RPMI7951 (cell line): ENCODE data around the gene DDX47. TPM values are rescaled to one million over a fixed set of nuclear protein-coding genes. Genes with fewer than 3 reads are reported as not detected.

Experiments
- DNase-seq: peaks from one replicate; pipeline ENCODE4 v3.0.0-alpha.2; 2012; ENCODE audit warnings: low read depth
- total RNA-seq: library from RNA; depleted of rRNA; stranded (reverse); fragments of >200 nt; shearing (Covaris generic); gene quantifications from 2 replicates; pipeline ENCODE4 v1.2.3, GENCODE V29; 2014; rRNA removed

The DDX47 gene
- total RNA-seq, result 75.4 and 86.6 TPM in 2 replicates

DNA sequence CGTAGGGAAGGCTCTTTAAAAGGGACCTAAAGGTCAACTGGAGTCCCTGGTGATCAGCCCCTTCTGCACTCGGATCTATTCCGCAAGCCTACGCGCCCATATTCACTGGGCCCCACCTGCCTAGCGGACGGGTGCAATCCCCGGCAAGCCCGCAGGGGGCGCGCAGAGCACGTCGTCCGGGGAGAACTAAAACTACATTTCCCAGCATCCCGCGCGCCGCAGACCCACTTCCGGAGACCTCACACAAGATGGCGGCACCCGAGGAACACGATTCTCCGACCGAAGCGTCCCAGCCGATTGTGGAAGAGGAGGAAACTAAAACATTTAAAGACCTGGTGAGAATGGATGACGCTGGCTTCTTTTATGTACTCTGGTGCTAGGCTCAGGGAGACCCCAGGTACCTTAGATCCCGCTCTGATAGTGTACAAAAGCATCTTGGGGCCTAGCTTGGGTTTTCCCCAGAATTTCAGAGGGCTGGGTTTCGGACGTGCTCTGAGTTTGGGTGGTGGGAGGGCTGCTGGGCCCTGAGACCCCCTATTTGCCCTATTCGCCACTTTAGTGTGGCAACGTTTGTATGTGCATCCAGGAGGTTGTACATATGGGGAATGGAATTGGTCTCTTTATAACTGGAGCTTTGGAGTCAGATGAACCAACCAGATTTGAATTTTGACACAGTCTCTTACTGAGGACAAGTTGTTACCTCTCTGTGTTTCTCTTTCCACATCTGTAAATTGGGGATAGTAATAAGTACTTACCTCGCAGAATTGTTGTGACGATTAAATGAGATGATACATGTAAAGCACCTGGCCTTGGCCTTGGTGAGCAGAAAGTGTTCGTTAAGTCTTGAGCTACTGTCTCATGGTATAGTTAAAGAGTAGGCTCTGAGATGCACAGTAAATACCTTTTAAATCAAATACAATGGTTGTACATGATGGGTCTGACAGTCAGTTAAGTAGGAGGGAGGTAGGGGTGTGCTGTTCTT, at the start of gene DDX47:
TSS of gene DDX47 (plus strand) at position 227 of the 982 bp plus-strand sequence. CDS start at position 249, 22 bp downstream.
- peak; percentile 82 for DNase-seq

DNA sequence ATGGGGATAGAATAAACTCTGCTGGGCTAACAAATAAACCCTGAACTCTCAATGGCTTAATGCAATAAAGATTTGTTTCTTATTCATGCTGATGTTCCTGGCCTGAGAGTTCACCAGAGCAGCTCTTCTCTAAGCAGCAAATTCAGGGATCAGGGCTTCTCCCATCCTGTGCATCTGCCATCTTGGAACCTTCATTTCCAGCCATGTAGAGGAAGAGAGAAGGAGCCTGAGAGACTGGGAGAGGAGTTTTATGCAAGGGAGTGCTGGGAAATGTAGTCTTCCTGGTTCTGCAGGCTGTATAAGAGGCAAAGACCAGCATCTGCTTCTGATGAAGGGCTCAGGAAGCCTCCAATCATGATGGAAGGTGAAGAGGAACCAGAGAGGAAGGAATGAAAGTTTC, 48.3 kb upstream of the DDX47 start:
- DNase-seq, result no peak

DNA sequence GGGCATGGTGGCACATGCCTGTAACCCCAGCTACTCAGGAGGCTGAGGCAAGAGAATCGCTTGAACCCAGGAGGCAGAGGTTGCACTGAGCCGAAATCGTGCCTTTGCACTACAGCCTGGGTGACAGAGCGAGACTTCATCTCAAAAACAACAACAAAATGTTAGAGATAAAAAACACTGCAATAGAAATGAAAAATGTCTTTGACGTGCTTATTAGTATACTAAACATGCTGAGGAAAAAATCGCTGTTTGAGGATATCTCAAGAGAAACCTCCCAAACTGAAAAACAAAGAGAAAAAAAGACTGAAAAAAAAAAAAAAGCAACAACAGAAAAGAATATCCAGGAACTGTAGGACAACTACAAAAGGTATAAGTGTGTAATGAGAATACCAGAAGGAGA, 42.9 kb upstream of the DDX47 start:
- no peak for DNase-seq

DNA sequence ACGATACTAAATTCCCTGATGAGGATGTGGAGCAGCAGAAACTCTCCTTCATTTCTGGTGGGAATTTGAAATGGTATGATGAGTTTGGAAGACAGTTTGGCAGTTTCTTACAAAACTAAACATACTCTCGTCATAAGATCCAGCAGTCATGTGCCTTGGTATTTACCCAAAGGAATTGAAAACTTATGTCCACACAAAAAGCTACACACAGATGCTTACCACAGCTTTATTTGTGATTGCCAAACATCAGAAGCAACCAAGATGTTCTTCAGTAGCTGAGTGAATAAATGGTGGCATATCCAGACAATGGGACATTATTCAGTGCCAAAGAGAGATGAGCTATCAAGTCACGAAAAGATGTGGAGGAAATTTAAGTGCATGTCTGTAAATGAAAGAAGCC, 38.4 kb upstream of the DDX47 start:
- no peak for DNase-seq

DNA sequence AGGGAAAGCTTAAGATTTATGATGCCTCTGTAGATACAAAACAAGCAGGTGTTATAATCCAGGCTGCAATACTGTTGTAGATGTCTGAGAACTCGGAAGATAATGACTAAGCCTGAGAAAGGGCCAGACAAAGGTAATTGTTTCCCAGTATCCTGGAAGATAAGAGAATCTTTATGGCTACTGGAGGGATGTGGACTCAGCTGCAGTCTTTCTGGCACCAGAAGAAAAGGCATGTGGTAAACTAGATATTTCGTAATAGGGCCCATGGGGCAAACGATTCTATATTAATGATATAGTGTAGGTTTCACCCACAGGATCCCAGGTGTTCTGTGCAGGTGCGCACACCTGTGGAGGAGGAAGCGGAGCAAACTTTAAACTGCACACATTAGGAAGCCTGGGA, 36.9 kb upstream of the DDX47 start:
- DNase-seq, result peak; percentile 30

DNA sequence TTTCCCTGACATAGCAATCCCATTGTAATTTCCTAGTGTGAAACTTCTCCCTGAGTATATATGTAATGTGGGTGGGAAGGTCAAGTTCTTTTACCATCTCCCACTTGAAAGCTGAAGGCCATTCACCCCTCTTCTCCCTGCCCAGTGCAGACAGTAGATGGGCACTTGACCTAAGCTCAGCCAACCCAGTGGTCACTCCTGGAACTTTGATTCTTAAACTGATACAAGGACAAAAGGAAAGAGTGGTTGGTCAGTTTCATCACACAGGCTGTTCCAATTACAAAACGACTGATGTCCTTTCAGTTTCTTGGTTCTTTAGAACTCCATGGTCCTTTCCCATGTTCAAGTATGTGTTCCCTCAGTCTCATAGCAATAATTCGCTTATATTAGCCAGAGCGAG, 36.1 kb upstream of the DDX47 start:
- no peak for DNase-seq

DNA sequence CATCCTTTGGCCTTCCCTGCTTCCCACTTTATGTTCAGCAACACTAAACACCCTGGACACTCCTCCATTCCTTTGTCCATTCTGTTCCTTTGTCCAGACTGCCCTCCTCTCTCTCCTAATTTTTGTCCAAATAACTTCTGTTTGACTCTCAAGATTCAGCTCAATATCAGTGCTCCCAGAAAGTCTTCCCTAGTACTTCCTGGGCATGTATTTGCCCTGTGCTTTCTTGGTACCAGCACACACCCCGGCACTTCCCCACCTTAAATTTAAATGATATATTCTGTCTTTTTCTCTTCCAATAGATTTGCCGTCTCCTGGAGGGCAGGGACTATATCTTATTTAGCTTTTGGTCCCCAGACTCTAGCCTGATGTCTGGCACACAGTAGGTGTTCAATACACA, 34.1 kb upstream of the DDX47 start:
- no peak for DNase-seq

DNA sequence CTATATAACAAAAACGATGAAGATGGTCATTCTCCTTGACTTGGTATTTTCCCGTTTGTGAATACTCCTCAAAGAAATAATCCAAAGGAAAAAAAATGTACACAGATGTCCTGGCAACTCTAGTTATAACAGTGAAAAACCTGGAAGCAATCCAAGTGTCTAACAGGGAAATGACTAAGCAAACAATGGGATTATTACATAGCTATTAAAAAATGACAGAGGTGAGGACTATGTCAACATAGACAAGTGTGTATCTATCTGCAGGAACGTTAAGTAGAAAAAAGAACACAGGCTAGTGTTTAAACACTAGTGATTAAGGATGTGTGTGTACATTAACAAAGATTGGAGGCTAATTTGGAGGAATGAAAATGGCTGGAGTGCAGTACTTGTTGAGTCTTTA, 33.6 kb upstream of the DDX47 start:
- DNase-seq, result peak; percentile 81

DNA sequence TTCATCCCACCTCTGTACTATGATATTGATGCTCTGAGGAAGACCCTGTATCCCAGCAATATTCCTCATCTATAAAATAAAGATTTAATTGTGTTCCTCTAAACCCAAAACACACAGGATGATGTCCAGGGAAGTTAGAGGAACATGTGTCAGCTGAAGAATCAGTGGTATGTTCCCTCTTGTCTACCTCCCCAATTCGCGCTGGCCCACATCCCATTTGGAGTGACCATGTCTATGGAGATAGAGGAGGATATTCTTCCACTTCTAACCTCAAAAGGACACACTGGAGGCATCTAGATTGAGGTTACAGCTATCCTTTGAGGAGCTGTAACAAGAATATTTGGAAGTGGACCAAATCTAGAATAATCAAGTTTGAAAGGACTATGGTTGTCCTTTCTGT, 29.0 kb upstream of the DDX47 start:
- no peak for DNase-seq

DNA sequence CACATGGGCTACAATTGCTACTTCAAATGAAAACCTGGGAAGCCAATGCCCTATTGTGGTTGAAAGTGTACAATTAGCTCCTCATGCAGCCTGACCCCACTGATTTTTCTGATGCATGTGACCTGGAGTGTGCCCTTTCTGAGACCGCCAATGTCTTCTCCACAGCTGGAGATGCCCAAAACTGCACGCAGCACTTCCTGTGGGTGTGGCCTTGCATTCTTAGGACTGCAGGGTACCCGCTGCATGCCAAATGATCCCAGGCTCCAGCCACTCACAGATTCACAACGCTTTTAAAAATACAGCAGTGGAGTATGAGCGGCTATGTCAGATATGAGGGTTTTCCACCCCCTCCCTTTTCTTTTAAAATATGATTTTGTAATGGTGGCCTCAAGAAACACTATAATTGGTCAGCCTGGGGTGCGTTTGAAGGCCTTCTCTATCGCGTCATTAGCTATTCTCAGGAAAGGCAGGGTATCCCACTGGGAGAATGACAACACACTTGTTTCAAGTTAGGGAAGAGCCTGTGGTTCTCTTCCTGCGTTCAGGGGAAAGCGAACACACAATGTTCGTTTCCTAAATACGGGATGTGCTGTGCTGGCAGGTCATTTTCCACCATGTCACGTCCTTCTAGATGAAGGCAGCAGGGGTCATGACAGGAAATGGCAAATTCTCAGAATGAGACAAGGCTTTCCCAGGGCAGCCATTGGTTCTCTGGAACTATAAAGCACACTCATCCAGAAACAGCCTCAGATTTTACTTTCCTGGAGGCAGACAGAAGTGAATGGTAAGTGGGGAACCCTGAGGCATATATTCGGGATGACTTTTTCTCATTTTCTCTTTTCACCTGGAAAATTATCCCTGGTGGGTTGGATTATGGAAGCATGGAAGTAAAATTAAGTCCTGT, 28.0 kb upstream of the DDX47 start, which contains the start of gene APOLD1:
TSS of gene APOLD1 (plus strand) at position 749 of the 904 bp plus-strand sequence. CDS start at position 782, 33 bp downstream.
- peak; percentile 86 for DNase-seq

DNA sequence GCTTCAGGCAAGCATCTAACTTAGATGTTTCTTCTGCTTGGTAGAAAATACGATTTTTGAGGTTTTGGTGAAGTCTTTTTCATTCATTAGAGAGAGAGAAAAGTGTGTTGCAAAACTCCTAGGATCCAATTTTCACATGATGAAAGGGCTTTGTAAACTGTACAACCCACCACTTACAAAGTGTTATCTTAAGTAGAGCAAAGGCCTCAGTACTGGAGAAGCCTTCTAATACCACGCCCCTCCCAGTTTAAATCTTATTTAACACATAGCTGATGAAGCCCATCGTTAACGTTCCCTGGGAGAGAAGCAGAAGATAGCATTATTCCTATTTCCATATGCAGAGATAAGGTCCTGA, 26.8 kb upstream of the DDX47 start:
- DNase-seq, result no peak

DNA sequence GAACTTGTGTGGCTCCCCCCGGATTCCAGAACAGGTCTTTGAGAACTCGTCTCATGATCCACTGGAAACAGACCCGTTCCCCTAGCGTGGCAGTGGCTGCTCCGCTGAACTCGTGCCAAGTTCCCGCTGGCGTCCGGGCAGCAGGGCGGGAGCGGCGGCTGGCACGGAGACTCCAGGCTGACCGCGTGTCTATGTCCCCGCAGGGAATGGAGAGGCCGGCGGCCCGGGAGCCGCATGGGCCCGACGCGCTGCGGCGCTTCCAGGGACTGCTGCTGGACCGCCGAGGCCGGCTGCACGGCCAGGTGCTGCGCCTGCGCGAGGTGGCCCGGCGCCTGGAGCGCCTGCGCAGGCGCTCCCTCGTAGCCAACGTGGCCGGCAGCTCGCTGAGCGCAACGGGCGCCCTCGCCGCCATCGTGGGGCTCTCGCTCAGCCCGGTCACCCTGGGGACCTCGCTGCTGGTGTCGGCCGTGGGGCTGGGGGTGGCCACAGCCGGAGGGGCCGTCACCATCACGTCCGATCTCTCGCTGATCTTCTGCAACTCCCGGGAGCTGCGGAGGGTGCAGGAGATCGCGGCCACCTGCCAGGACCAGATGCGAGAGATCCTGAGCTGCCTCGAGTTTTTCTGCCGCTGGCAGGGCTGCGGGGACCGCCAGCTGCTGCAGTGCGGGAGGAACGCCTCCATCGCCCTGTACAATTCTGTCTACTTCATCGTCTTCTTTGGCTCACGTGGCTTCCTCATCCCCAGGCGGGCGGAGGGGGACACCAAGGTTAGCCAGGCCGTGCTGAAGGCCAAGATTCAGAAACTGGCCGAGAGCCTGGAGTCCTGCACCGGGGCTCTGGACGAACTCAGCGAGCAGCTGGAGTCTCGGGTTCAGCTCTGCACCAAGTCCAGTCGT, 26.2 kb upstream of the DDX47 start:
- DNase-seq, result peak; percentile 87

DNA sequence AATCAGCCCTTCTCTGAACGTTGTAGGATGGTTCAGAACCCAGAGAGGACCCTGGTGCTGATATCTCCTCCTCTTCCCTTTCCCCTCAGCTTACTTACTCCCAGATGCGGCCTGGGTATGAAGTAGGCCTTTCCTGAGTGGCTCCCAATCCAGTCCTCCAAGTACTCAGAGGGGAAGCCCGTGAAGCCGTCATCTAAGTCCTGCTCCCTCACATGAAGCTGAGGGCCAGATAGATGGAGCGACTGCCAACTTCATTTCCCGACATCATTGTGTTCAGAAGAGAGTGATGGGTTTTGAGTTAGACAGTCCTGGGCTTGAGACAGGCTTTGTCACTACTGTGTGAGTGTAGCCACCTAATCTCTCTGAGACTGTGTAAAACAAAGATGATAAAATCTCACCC, 25.0 kb upstream of the DDX47 start:
- no peak for DNase-seq

DNA sequence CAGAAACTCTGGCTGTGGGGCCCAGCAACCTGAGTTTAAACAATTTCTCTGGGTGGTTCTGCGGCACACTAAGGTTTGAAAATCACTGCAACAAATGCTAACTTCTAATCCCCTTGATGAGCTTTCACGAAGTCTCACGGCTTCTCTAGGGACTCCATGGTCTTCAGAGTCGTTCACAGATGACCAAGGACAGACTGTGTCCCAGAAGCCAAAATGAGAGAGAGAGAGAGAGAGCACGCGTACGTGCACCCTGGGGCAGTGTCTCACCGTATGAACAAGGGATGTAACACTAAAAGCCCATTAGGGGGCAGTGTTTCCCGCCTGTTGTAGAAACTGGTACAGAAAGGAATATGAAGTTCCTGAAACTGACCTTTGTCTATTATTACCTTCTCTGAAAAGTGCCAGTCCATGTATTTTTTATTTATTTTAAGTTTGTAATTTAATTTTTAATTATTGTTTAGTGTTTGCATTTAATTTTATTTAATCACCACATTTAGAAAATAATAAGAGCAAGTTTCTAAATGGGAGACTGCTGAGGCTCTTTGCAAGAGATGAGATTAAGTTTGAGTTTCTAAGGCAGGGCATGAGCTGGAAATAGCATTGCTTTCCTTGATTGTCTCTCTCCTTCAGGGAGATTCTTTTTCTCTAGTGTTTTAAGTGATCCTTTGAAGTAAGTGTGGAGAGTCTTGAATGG, 24.3 kb upstream of the DDX47 start:
- DNase-seq, result peak; percentile 78

DNA sequence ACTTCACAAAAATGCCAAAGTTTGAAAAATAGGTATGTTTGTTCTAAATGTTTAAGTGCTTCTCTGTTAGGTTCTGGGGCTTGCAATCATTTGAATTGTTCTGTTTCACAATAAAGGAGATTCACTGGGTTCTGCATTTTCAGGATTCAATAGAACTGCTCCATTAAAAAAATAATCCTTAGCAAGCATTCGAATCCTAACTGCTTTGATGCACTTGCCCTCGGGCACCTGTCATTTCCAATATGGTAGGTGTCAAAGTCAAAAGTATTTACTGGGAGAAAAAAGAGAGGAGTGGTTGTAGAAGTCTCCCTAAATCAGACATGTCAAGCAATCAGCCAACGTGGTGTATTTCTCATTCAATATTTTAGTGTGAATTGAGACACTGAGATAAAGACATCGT, 22.2 kb upstream of the DDX47 start:
- DNase-seq, result no peak

DNA sequence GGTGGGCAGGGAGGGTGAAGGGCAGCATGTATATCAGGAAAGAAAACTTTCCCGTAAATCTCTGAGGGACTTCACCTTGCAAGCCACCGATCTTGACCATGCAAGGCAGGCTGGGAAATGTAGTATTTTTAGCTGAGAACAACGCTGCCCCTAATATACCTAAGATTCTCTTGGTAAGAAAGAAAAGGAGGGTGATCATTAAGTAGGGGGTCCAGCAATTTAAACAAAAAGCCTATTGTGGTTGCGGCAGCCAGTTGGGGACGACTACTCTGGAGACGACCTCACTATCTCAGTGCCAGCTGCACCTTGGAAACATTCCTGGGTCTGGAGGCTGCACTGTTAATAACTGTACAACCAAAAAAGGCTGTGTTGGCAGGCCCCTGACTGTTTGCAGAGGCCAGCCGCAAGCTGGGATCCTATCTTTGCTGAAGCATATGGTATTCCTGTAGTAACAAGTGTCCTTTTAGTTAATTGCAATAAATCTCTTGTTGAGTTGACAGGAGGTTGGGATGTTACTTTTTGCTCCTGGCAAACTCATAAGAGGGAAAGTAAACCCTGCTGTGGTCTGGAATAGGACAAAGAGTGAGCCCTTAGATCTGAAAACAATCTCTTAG, 21.3 kb upstream of the DDX47 start:
- peak; percentile 76 for DNase-seq

DNA sequence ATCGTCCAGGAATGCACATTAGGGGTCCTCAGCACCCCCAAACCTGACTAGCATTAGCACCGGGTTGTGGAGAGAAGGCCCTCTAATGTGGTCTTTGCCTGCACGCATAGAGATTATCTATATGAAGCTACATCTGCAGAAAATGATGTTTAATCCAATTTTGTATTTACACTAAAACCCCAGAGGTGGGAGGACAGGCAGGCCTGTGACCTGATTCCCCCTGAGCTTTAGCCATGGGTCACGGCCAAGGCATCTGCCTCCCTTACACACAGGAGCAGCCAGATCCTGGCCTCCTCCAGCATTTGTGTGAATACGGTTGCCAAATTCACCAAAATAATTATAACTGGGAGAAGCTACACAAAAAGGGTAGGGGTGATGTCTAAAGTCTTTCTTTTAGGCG, 20.7 kb upstream of the DDX47 start:
- no peak for DNase-seq

DNA sequence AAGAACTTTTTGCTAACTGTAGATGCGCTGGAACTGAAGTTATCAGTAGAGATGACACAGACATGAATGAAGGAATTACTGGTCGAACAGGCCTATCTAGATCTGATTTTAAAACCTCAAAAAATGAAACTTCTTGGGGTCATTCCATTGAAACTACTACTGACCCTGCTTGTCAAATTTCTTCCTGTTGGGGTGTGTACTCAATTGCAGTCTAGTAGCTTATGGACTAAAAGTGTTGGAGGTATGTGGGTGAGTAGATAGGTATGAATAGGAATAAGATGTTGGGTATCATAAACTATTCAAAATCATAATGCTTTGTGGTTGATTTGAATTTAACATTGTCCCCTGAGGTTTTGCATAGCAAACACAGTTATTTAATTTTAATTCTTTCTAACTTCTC, 18.5 kb upstream of the DDX47 start:
- DNase-seq, result no peak

DNA sequence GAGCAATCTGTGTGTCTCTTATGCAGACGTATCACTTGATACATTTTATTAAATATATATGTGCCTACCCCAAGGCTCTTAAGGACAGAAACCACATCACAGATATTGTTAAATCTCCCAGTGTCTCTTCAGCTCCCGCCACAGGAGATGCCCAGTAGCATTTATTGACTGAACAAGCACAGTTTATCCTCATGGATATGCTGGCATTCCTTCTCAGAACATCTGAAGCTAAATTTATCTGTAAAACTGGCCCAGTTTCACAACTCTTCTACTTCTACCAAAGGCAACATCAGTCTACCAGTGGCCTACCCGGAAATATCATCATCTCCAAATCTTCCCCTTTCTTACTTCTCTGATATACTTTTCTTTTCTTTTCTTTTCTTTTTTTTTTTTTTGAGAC, 17.0 kb upstream of the DDX47 start:
- DNase-seq, result no peak
